Fibroblast of pulmonary artery (primary cell): ENCODE results near the gene SPATA32.

ENCODE experiments used
- DNase-seq: peaks from one replicate; pipeline ENCODE4 v3.0.0-alpha.2; 2010; ENCODE audit warnings: low read depth
- H3K4me3 ChIP-seq: replicated peaks from 2 replicates; pipeline ENCODE4 v1.5.1; 2011; ENCODE audit warnings: low read depth, mild to moderate bottlenecking, control low read depth, low read length, moderate library complexity
- CTCF ChIP-seq: IDR thresholded peaks from 2 replicates; pipeline ENCODE4 v1.5.1; 2011; ENCODE audit warnings: mild to moderate bottlenecking, control low read depth, low read length, inconsistent platforms; ENCODE audit errors: missing control alignments

SPATA32 gene

GRCh38 chr17:45261577-45262515, at the start of gene SPATA32:
SPATA32 (minus strand) TSS chr17:45262094; CDS start chr17:45262016, 78 bp downstream.
- no peak for TF ChIP-seq CTCF
- peak within 1 kb of the TSS; percentile 51 for H3K4me3 ChIP-seq
- no peak for DNase-seq

GRCh38 chr17:45311401-45311759, 49.5 kb upstream of the SPATA32 start:
- no peak for DNase-seq
- no peak for TF ChIP-seq CTCF
- H3K4me3 ChIP-seq: no peak overlapping the region

GRCh38 chr17:45310380-45311324, 48.8 kb upstream of the SPATA32 start:
- no peak for DNase-seq
- no peak for TF ChIP-seq CTCF
- H3K4me3 ChIP-seq: no peak overlapping the region

- H3K4me3 ChIP-seq: no peak overlapping the region
- TF ChIP-seq CTCF: no peak
- DNase-seq: no peak
These were observed 47.5 kb upstream of the SPATA32 start for GRCh38 chr17:45309400-45309799.

- DNase-seq: no peak
- H3K4me3 ChIP-seq: no peak overlapping the region
- TF ChIP-seq CTCF: no peak
These were observed 46.9 kb upstream of the SPATA32 start for GRCh38 chr17:45308840-45309239.

- DNase-seq: no peak
- H3K4me3 ChIP-seq: no peak overlapping the region
- no peak for TF ChIP-seq CTCF
These were observed 46.1 kb upstream of the SPATA32 start for GRCh38 chr17:45308016-45308365.
